ENCODE data around the gene CDK5R2.

GRCh38 chr2:218961229-218961628, 1.8 kb downstream of the CDK5R2 start:
- TF ChIP-seq CTCF (IDR thresholded peaks at IDR 0.05) (no peak), POLR2A (IDR thresholded peaks at IDR 0.05) (peak in 1 of 3 donors; percentile 9)
